IMR-90 (cell line): ENCODE data around the gene LHFPL6. TPM values are rescaled to one million over a fixed set of nuclear protein-coding genes. Genes with fewer than 3 reads are reported as not detected.

Source experiments
- ATAC-seq: fragments of 200-7000 bp; cut with Tn5 transposase; 2 replicates; pipeline ENCODE4 v1.9.1; 2020; ENCODE audit warnings: low read depth, mild to moderate bottlenecking, moderate library complexity
- BruUV-seq: library from RNA; stranded (reverse); fragments of 400-500 nt; replicated peaks from 2 replicates; lab custom pipeline; 2021; lab: Mats Ljungman, UMichigan
- CTCF ChIA-PET: fragments of 300-600 bp; formaldehyde crosslinking; extraction: SDS; loops from one replicate; lab custom pipeline; 2021; ENCODE audit warnings: antibody characterized with exemption; lab: Yijun Ruan, JAX
- POLR2A ChIA-PET: fragments of 300-600 bp; sonication (Branson Sonifier 250); formaldehyde crosslinking; loops from one replicate; lab custom pipeline; 2022; ENCODE audit warnings: antibody characterized with exemption; ENCODE audit not compliant: unreplicated experiment; lab: Charles Lee
- DNase-seq: peaks from one replicate; pipeline ENCODE4 v3.0.0; 2013
- H2AFZ ChIP-seq: replicated peaks from 2 replicates; pipeline ENCODE3; 2013; ENCODE audit warnings: low read length, mild to moderate bottlenecking; ENCODE audit not compliant: poor library complexity
- H2AK5ac ChIP-seq: 2 replicates; pipeline ENCODE4 v1.6.1; 2013; ENCODE audit warnings: low read depth, low read length, inconsistent platforms
- H2AK9ac ChIP-seq: replicated peaks from 2 replicates; pipeline ENCODE3; 2013; ENCODE audit warnings: mild to moderate bottlenecking, low read depth, low read length, moderate library complexity; ENCODE audit not compliant: poor library complexity
- H2BK120ac ChIP-seq: 2 replicates; pipeline ENCODE4 v1.6.1; 2013; ENCODE audit warnings: low read depth, low read length, inconsistent platforms
- H2BK15ac ChIP-seq: 3 replicates; pipeline ENCODE4 v1.6.1; 2013; ENCODE audit warnings: low read depth, low read length, inconsistent platforms
- H2BK20ac ChIP-seq: 2 replicates; pipeline ENCODE4 v1.6.1; 2013; ENCODE audit warnings: low read depth, mild to moderate bottlenecking, inconsistent platforms, low read length, moderate library complexity
- H2BK5ac ChIP-seq: 2 replicates; pipeline ENCODE4 v1.6.1; 2013; ENCODE audit warnings: mild to moderate bottlenecking, low read depth, low read length, inconsistent platforms; ENCODE audit not compliant: poor library complexity, severe bottlenecking
- H3K14ac ChIP-seq: replicated peaks from 2 replicates; pipeline ENCODE4 v1.6.1; 2013; ENCODE audit warnings: low read depth, low read length, inconsistent platforms
- H3K18ac ChIP-seq: 2 replicates; pipeline ENCODE4 v1.6.1; 2013; ENCODE audit warnings: low read depth, low read length, control low read depth
- H3K23ac ChIP-seq: 2 replicates; pipeline ENCODE4 v1.6.1; 2013; ENCODE audit warnings: low read depth, low read length, inconsistent platforms
- H3K27ac ChIP-seq: 2 replicates; pipeline ENCODE4 v1.5.1; 2013; ENCODE audit warnings: mild to moderate bottlenecking, control low read depth, low read length; ENCODE audit not compliant: insufficient read depth
- H3K27me3 ChIP-seq: 2 replicates; pipeline ENCODE4 v1.6.1; 2013; ENCODE audit warnings: low read length; ENCODE audit not compliant: control insufficient read depth, insufficient read depth
- H3K36me3 ChIP-seq: 2 replicates; pipeline ENCODE4 v1.6.1; 2013; ENCODE audit warnings: low read length, mixed read lengths; ENCODE audit not compliant: control insufficient read depth, insufficient read depth
- H3K4ac ChIP-seq: 2 replicates; pipeline ENCODE4 v1.6.1; 2013; ENCODE audit warnings: low read depth, low read length, inconsistent platforms
- H3K4me1 ChIP-seq: 2 replicates; pipeline ENCODE4 v1.6.1; 2013; ENCODE audit warnings: low read length, mixed read lengths; ENCODE audit not compliant: control insufficient read depth, insufficient read depth
- H3K4me2 ChIP-seq: 2 replicates; pipeline ENCODE4 v1.6.1; 2013; ENCODE audit warnings: low read depth, mild to moderate bottlenecking, control low read depth, low read length, moderate library complexity
- H3K4me3 ChIP-seq: 2 replicates; pipeline ENCODE4 v1.5.1; 2013; ENCODE audit warnings: low read depth, mild to moderate bottlenecking, control low read depth, low read length, moderate library complexity; ENCODE audit not compliant: insufficient read depth
- H3K56ac ChIP-seq: 2 replicates; pipeline ENCODE4 v1.6.1; 2013; ENCODE audit warnings: low read length, inconsistent platforms; ENCODE audit not compliant: insufficient read depth; ENCODE audit errors: extremely low read depth
- H3K79me1 ChIP-seq, 2 experiments: 2 replicates each; pipeline ENCODE4 v1.6.1; 2013; ENCODE audit warnings: low read length in 2 of 2, inconsistent platforms in 1 of 2, low read depth in 1 of 2
- H3K9ac ChIP-seq: 2 replicates; pipeline ENCODE4 v1.6.1; 2013; ENCODE audit warnings: low read depth, low read length, control low read depth
- H3K9me1 ChIP-seq: 2 replicates; pipeline ENCODE4 v1.6.1; 2013; ENCODE audit warnings: low read length, inconsistent platforms; ENCODE audit not compliant: insufficient read depth
- H3K9me3 ChIP-seq: 2 replicates; pipeline ENCODE4 v1.6.1; 2013; ENCODE audit warnings: low read length; ENCODE audit not compliant: control insufficient read depth, insufficient read depth
- H4K20me1 ChIP-seq: 2 replicates; pipeline ENCODE4 v1.6.1; 2013; ENCODE audit warnings: low read length, inconsistent platforms; ENCODE audit not compliant: insufficient read depth
- H4K5ac ChIP-seq: 2 replicates; pipeline ENCODE4 v1.6.1; 2013; ENCODE audit warnings: mild to moderate bottlenecking, low read depth, low read length, control low read depth
- H4K8ac ChIP-seq, 2 experiments: 2 replicates each; pipeline ENCODE4 v1.6.1; 2013; ENCODE audit warnings: low read depth in 2 of 2, low read length in 2 of 2, control low read depth in 1 of 2, inconsistent platforms in 1 of 2
- H4K91ac ChIP-seq: 2 replicates; pipeline ENCODE4 v1.6.1; 2013; ENCODE audit warnings: low read depth, low read length, inconsistent platforms; ENCODE audit not compliant: insufficient read depth
- BHLHE40 ChIP-seq: fragments of 150-350 bp; IDR thresholded peaks from 2 replicates; pipeline ENCODE4 v1.6.1; 2016; ENCODE audit warnings: mild to moderate bottlenecking, low read depth, low read length
- CEBPB ChIP-seq: IDR thresholded peaks from 2 replicates; pipeline ENCODE4 v1.6.1; 2012; ENCODE audit warnings: low read depth, low read length, improper control_type of control experiment
- CHD1 ChIP-seq: IDR thresholded peaks from 2 replicates; pipeline ENCODE4 v1.6.1; 2012; ENCODE audit warnings: low read depth, low read length, improper control_type of control experiment
- CTCF ChIP-seq: conservative IDR thresholded peaks from 2 replicates; pipeline ENCODE4 v1.5.1; 2012; ENCODE audit warnings: mild to moderate bottlenecking, low read depth, low read length, improper control_type of control experiment
- ELK1 ChIP-seq: fragments of 150-350 bp; IDR thresholded peaks from 2 replicates; pipeline ENCODE4 v1.6.1; 2016; ENCODE audit warnings: low read depth, mild to moderate bottlenecking, low read length, moderate library complexity, borderline replicate concordance
- MAFK ChIP-seq: IDR thresholded peaks from 2 replicates; pipeline ENCODE4 v1.6.1; 2012; ENCODE audit warnings: low read depth, low read length, improper control_type of control experiment
- MAZ ChIP-seq: IDR thresholded peaks from 2 replicates; pipeline ENCODE4 v1.6.1; 2012; ENCODE audit warnings: low read depth, mild to moderate bottlenecking, low read length, improper control_type of control experiment, moderate library complexity, borderline replicate concordance
- NFE2L2 ChIP-seq: fragments of 150-350 bp; IDR thresholded peaks from 2 replicates; pipeline ENCODE4 v1.6.1; 2016; ENCODE audit warnings: low read depth, mild to moderate bottlenecking, low read length
- POLR2A ChIP-seq: IDR thresholded peaks from 2 replicates; pipeline ENCODE4 v1.6.1; 2012; ENCODE audit warnings: mild to moderate bottlenecking, low read depth, low read length
- RAD21 ChIP-seq: IDR thresholded peaks from 2 replicates; pipeline ENCODE4 v1.6.1; 2012; ENCODE audit warnings: low read length, improper control_type of control experiment
- RCOR1 ChIP-seq: IDR thresholded peaks from 2 replicates; pipeline ENCODE4 v1.6.1; 2012; ENCODE audit warnings: mild to moderate bottlenecking, low read length, improper control_type of control experiment; ENCODE audit not compliant: insufficient replicate concordance
- SMC3 ChIP-seq: fragments of 150-350 bp; IDR thresholded peaks from 2 replicates; pipeline ENCODE4 v1.6.1; 2016; ENCODE audit warnings: low read depth, mild to moderate bottlenecking, antibody characterized with exemption, low read length, moderate library complexity
- USF2 ChIP-seq: fragments of 150-350 bp; IDR thresholded peaks from 2 replicates; pipeline ENCODE4 v1.6.1; 2017; ENCODE audit warnings: mild to moderate bottlenecking, antibody characterized with exemption, low read length, low read depth
- WGBS, 2 experiments: methylation state at CpG; one replicate each; pipeline versions ENCODE4 v1.1.5 to v1.1.7; 2013; ENCODE audit warnings: missing lambda C conversion rate in 2 of 2; ENCODE audit not compliant: insufficient read length in 1 of 2; ENCODE audit errors: extremely low coverage in 2 of 2; 5-methylcytosine and 5-hydroxymethylcytosine counted together
- dilution Hi-C: fragments of 300-500 bp; cut with HindIII; formaldehyde crosslinking; loops from one replicate; pipeline ENCODE4 v1.14.3; 2018; ENCODE audit warnings: low sequenced_read_pairs; ENCODE audit not compliant: unreplicated experiment
- in situ Hi-C: fragments of 300-500 bp; cut with MboI; formaldehyde crosslinking; loops from 3 replicates; pipeline ENCODE4 v1.14.3; 2019; ENCODE audit warnings: low sequenced_read_pairs, inconsistent platforms, mixed read lengths
- intact Hi-C: fragments of 100-400 bp; cut with micrococcal nuclease; formaldehyde crosslinking; loops from 2 replicates; pipeline ENCODE4 v1.10.0; 2022
- polyA plus RNA-seq, 3 experiments: library from polyadenylated mRNA; depleted of rRNA; stranded (reverse); fragments of >200 nt; gene quantifications; 2 replicates each; pipeline ENCODE4 v1.2.3, GENCODE V29; 2012; ENCODE audit warnings: low replicate concordance in 1 of 3
- total RNA-seq: library from RNA; depleted of rRNA; stranded (reverse); fragments of >200 nt; gene quantifications from 2 replicates; pipeline ENCODE4 v1.2.3, GENCODE V29; 2012

LHFPL6 gene
- total and polyA plus RNA-seq, 2 of the 4 experiments (the other 2 are of a cell fraction) = 24.7 to 36.1 TPM

GRCh38 chr13:39599012-39599411, 4.0 kb downstream of the LHFPL6 start:
- H3K27ac ChIP-seq = no peak overlapping the region; the same call in 1 of the 2 replicates
- BruUV-seq = no TSS peak
- 0 out of 2 replicates have a peak overlapping the region, but pooled peaks have one; percentile 68 for H3K23ac ChIP-seq
- no peak overlapping the region for H2BK120ac ChIP-seq
- ATAC-seq = no peak
- H2AK9ac ChIP-seq = no peak overlapping the region
- H3K18ac ChIP-seq = no peak overlapping the region
- H3K4me1 ChIP-seq = peaks cover 14% of the 10 kb centered on the region
- no peak for TF ChIP-seq MAZ
- no peak for TF ChIP-seq USF2
- no peak for TF ChIP-seq NFE2L2
- TF ChIP-seq CHD1 = no peak
- TF ChIP-seq RCOR1 = no peak
- no peak for TF ChIP-seq RAD21
- TF ChIP-seq SMC3 = no peak
- no peak for TF ChIP-seq CEBPB
- TF ChIP-seq POLR2A = no peak
- TF ChIP-seq MAFK = no peak
- TF ChIP-seq CTCF = no peak
- no peak for TF ChIP-seq BHLHE40
- TF ChIP-seq ELK1 = no peak
- no peak overlapping the region for H4K8ac ChIP-seq
- no peak overlapping the region for H4K5ac ChIP-seq
- H3K4me3 ChIP-seq = no peak overlapping the region
- in situ Hi-C loops (no loop called here), intact Hi-C loops (no loop called here), dilution Hi-C loops (no loop called here)
- H4K20me1 ChIP-seq = no peaks in the 10 kb centered on the region
- peaks cover 7% of the 10 kb centered on the region for H3K36me3 ChIP-seq
- no CpG with 5 or more reads among the region's 1 CpG for WGBS, 2 experiments
- H2BK20ac ChIP-seq = no peak overlapping the region
- H3K9me3 ChIP-seq = no peaks in the 10 kb centered on the region
- no peaks in the 10 kb centered on the region for H3K27me3 ChIP-seq
- H2BK5ac ChIP-seq = no peak overlapping the region
- H4K91ac ChIP-seq = no peak overlapping the region
- no peak overlapping the region for H3K4ac ChIP-seq
- H3K79me1 ChIP-seq = peaks cover 18 to 51% of the 10 kb centered on the region in 2 experiments
- no peak for DNase-seq
- no peak overlapping the region for H3K9ac ChIP-seq
- H3K4me2 ChIP-seq = peak overlapping the region; percentile 90
- H3K56ac ChIP-seq = no peak overlapping the region
- no peak overlapping the region for H2AFZ ChIP-seq
- H3K14ac ChIP-seq = no peak overlapping the region
- CTCF ChIA-PET = no interaction called here
- no peak overlapping the region for H2BK15ac ChIP-seq
- peaks cover 14% of the 10 kb centered on the region for H3K9me1 ChIP-seq
- H2AK5ac ChIP-seq = no peak overlapping the region
- POLR2A ChIA-PET = no interaction called here
